SK-N-MC (cell line): ENCODE measurements around the gene ELF5.

Source experiments
- DNase-seq: peaks from one replicate; pipeline ENCODE4 v3.0.0-alpha.2; 2011; ENCODE audit warnings: low read depth, low spot score
- H3K27ac ChIP-seq: fragments of 200-600 bp; sonication (generic); 2 replicates; pipeline ENCODE4 v1.5.1; 2016; ENCODE audit warnings: mixed run types
- H3K36me3 ChIP-seq: fragments of 200-600 bp; sonication (generic); 2 replicates; pipeline ENCODE4 v1.6.1; 2017; ENCODE audit warnings: antibody characterized with exemption, low read length, mixed read lengths; ENCODE audit not compliant: insufficient read depth
- H3K4me3 ChIP-seq: fragments of 200-600 bp; sonication (generic); 2 replicates; pipeline ENCODE4 v1.5.1; 2016
- H3K9ac ChIP-seq: fragments of 200-600 bp; sonication (generic); 2 replicates; pipeline ENCODE4 v1.8.0; 2017; ENCODE audit warnings: mixed run types, mixed read lengths; ENCODE audit not compliant: insufficient read length
- H3K9me3 ChIP-seq: fragments of 200-600 bp; sonication (generic); 2 replicates; pipeline ENCODE4 v1.6.1; 2017; ENCODE audit warnings: low read depth, mild to moderate bottlenecking, antibody characterized with exemption, low read length, moderate library complexity, mixed read lengths
- EZH2 ChIP-seq: fragments of 200-600 bp; sonication (generic); IDR thresholded peaks from one replicate; pipeline ENCODE4 v1.6.1; 2017; ENCODE audit warnings: antibody characterized with exemption
- FOXP2 ChIP-seq: optimal IDR thresholded peaks from 2 replicates; pipeline ENCODE3; 2011; ENCODE audit warnings: mild to moderate bottlenecking, moderate library complexity; ENCODE audit not compliant: insufficient read depth; ENCODE audit errors: extremely low read length, control extremely low read depth
- POLR2AphosphoS5 ChIP-seq: IDR thresholded peaks from 2 replicates; pipeline ENCODE4 v1.6.1; 2012; ENCODE audit warnings: mild to moderate bottlenecking, low read depth, low read length, borderline replicate concordance

Gene ELF5

DNA sequence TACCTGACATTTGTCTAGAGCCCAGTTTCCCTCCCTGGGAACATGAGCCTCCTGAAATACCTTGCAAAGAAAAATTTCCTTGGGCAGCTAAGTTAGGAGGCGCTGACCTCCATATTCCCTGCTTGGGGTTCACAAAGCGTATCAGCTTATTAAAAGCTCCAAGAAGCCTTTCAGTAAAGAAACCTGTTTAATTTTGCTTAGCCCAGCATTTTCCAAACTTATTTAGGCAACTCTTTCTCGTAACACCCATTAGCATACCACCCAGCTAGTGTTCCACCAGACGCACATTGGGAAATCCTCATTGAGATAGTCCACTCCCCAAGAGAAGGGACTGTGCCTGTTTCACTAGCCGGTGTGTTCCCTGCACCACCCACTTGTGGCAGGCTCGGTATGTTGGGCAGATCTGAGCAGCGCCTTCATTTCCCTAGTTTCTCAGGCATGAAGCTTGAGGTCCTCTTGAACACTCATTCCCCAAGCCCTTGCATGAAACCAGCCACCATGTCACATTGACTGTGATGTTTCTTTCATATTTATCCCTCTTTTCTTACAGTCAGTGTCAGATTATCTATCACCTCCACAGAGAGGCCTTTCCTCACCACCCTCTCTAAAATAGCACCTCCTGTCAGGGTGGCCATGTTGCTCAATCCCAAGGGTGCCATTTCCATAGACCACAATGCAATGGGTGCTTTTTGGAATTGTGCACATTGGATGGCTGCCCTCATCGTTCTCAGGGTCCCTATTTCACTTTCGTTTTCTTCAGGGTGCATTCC, 12.5 kb upstream of the ELF5 start:
- DNase-seq, result no peak
- TF ChIP-seq POLR2AphosphoS5 (no peak), FOXP2 (no peak), EZH2 (no peak)
- no peaks in the 10 kb centered on the region for H3K36me3 ChIP-seq
- H3K9me3 ChIP-seq, result no peaks in the 10 kb centered on the region
- H3K9ac ChIP-seq, result no peak overlapping the region
- no peak overlapping the region for H3K27ac ChIP-seq
- H3K4me3 ChIP-seq, result no peak overlapping the region

DNA sequence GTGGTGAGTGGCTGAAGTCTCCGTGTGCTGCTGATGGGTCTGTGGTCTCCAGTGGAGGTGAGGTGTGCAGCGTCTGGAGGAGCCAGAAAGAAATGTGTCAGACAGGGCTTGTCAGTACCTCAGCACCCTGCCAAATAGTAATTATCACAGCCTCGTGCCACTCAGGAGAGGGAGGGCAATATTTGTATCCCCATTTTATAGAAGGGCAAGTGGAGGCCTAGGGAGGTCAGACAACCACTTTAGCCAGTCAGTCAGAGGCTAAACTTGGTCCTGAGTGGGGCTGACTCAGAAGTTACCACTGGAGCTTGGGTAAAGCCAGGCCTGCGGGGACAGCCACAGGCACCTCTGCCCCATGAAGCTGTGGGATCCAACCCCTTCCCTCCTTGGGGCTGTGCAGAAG, 11.5 kb upstream of the ELF5 start:
- no peaks in the 10 kb centered on the region for H3K36me3 ChIP-seq
- H3K4me3 ChIP-seq, result no peak overlapping the region
- H3K27ac ChIP-seq, result no peak overlapping the region
- no peak for TF ChIP-seq POLR2AphosphoS5
- no peak for TF ChIP-seq FOXP2
- no peak for TF ChIP-seq EZH2
- H3K9ac ChIP-seq, result no peak overlapping the region
- no peaks in the 10 kb centered on the region for H3K9me3 ChIP-seq
- no peak for DNase-seq

DNA sequence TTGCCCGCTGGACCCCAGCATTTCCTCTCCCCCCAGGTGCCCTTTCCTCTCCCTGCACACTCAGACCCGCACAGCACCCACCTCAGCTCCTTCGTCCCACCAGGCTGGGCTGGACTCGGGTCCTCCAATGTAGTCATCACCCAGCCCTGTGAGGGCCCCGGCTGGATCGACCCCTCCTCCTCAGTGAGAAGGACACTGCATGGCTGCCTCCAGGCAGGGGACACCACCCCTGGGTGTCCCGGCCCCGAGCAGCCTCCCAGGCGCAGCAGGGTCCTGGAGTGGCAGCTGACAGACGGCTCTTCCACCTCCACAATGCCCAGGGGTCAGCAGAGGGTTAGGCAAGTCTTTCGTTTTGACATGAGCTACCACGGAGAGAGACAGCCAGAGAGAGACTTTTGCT, 11.1 kb upstream of the ELF5 start:
- no peak overlapping the region for H3K9ac ChIP-seq
- H3K27ac ChIP-seq, result no peak overlapping the region
- no peaks in the 10 kb centered on the region for H3K36me3 ChIP-seq
- no peak overlapping the region for H3K4me3 ChIP-seq
- H3K9me3 ChIP-seq, result no peaks in the 10 kb centered on the region
- no peak for DNase-seq
- TF ChIP-seq EZH2, result no peak
- no peak for TF ChIP-seq POLR2AphosphoS5
- TF ChIP-seq FOXP2, result no peak

DNA sequence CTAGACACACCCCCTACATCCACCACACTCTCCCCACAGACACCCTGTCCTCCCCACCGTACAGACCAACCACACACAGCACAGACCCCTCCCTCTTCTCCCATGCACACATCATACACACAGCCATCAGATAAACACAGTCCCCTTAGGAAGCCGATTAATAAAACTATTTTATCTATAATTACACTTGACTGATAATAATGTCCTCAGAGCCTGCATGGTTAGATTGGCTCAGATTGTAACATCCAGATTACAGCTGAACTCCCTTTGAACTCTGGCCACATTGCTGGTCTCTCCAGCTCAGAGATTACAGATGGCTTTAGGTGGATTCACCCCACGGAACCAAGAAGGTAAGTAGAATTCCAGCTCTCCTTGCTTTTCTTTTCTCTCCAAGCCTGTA, 9.5 kb upstream of the ELF5 start:
- Histone ChIP-seq H3K4me3 (no peak overlapping the region), H3K9me3 (no peaks in the 10 kb centered on the region), H3K36me3 (no peaks in the 10 kb centered on the region), H3K27ac (no peak overlapping the region), H3K9ac (no peak overlapping the region)
- no peak for DNase-seq
- no peak for TF ChIP-seq FOXP2

DNA sequence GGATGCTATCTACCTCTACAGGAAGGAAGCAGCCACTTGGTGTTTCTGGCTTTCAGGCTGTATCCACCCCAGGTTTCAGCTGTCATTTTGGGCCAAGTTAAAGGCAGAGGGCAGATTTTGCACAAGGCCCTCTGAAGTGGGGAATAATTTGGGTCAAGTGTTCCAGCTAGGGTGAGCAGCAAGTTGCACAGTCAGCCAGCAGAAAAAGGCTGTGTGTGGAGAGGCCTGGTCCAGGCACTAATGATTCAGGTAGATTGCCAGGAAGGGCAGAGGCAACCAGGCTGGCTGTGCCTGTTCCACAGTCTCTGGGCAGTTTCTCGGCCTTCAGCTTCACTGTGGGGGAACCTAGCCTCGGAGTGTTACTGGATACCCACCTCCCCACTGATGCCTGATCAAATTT, 8.6 kb upstream of the ELF5 start:
- no peak for DNase-seq
- no peak for TF ChIP-seq EZH2
- TF ChIP-seq POLR2AphosphoS5, result no peak
- no peak for TF ChIP-seq FOXP2
- no peak overlapping the region for H3K4me3 ChIP-seq
- no peak overlapping the region for H3K27ac ChIP-seq
- H3K36me3 ChIP-seq, result no peaks in the 10 kb centered on the region
- no peaks in the 10 kb centered on the region for H3K9me3 ChIP-seq
- H3K9ac ChIP-seq, result no peak overlapping the region

DNA sequence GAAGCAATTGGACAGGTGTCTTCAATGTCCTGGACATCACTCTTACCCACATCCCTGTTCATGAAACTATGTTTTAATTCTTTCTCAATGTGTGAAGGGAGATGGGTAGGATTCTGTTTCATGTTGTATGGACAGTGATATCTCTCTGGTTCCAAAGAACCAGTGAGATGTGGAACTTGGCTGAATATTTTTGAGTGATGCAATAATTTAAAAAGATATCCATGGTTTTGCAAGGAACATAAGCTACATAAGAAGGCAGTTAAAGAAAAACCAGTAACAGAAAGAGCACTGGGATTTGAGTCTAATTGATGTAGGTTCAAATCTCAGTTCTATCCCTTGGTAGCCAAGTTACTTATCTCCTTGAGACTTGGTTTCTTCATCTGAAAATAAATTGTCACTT, 7.7 kb upstream of the ELF5 start:
- no peak for DNase-seq
- Histone ChIP-seq H3K9ac (no peak overlapping the region), H3K27ac (no peak overlapping the region), H3K4me3 (no peak overlapping the region), H3K9me3 (no peaks in the 10 kb centered on the region), H3K36me3 (no peaks in the 10 kb centered on the region)
- TF ChIP-seq FOXP2 (no peak), EZH2 (no peak)

DNA sequence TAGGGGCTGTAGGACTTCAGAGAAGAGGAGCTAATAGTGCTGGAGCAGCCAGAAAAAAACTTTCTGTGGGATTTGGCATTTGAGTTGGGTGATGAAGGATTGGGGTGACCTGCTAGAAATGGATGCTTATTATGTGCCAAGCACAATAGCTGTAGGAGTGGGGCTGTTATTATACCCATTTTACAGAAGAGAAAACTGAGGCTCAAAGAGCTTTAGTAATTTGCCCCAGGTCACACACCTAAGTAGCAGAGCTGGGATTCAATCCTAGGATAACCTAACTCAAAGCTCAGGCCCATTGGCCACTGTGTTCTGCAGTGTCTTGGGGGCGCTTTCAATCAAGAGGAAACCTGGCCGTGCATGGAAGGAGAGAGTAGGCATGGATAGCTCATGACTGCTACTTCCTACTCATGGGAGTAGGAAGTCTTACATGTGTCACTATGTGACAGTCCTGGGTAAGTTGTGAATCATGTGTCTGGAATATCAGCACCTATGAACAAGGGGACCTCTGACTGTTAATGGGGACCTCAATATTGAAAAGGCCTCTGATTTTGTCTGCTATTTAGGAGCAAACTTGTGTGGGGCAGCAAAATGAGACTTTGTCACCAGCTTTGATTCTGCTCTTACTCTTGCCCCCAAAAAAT, 6.1 kb upstream of the ELF5 start:
- H3K4me3 ChIP-seq, result no peak overlapping the region
- H3K27ac ChIP-seq, result no peak overlapping the region
- no peak for DNase-seq
- no peaks in the 10 kb centered on the region for H3K9me3 ChIP-seq
- TF ChIP-seq POLR2AphosphoS5 (no peak), EZH2 (no peak), FOXP2 (no peak)
- no peak overlapping the region for H3K9ac ChIP-seq
- H3K36me3 ChIP-seq, result no peaks in the 10 kb centered on the region

DNA sequence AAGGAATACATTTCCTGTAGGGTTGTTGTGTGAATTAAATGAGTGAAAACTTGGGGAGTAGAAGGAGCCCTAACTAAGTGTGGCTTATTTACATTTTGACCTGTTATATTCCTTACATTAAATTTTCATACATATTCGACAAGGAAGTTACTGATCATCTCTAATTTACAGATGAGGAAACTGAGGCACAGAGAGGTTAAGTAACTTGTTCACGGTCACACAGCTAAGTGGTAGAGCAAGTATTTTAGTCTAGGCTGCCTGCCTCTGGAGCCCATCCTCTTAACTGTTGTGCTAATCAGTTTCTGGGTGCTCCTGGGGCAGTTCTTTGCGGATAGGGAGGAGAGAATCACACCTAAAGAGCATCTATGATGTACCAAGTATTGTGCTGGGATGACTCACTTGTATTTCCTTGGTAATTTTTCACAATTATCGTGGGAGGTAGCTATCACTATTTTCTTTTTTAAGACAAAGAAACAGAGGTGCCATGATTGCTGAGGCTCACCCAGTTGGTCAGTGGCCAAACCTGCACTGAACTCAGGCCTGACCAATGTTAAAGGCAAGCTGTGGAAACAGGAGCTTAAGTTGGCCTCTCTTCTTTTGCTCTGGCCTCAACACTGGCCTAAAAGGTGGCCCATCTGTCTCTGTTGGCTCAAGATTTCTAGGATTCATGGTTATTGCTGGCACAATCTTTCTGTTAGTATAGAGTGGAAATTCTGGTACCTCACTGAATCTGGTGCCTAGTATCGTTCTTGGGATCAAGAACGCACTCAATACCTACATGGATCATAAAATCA, 2.9 kb upstream of the ELF5 start:
- no peaks in the 10 kb centered on the region for H3K9me3 ChIP-seq
- no peak overlapping the region for H3K27ac ChIP-seq
- no peak for DNase-seq
- TF ChIP-seq POLR2AphosphoS5, result no peak
- no peak for TF ChIP-seq FOXP2
- no peak for TF ChIP-seq EZH2
- H3K9ac ChIP-seq, result no peak overlapping the region
- no peaks in the 10 kb centered on the region for H3K36me3 ChIP-seq
- H3K4me3 ChIP-seq, result no peak overlapping the region
